Liver (tissue), 3 donors: ENCODE results near the gene KCTD19.
"Not testable (repeated sequence)": the region's sequence is repeated elsewhere in the genome, so short reads cannot be mapped to it uniquely, and the experiment has no call there.

Source experiments
- GABPA ChIP-seq, 2 donors: IDR thresholded peaks in 1 of 2; conservative IDR thresholded peaks in 1 of 2; 2 replicates each; pipeline ENCODE4 v1.6.1; 2016; ENCODE audit warnings: antibody characterized with exemption in 2 of 2, mild to moderate bottlenecking in 1 of 2, moderate library complexity in 1 of 2
- HNF4G ChIP-seq: IDR thresholded peaks from 2 replicates; pipeline ENCODE4 v1.6.1; 2016; ENCODE audit warnings: antibody characterized with exemption
- JUND ChIP-seq, 2 donors: IDR thresholded peaks; 2 replicates each; pipeline ENCODE4 v1.6.1; 2016; ENCODE audit warnings: antibody characterized with exemption in 2 of 2
- TAF1 ChIP-seq: conservative IDR thresholded peaks from 2 replicates; pipeline ENCODE4 v1.6.1; 2016; ENCODE audit warnings: antibody characterized with exemption, mild to moderate bottlenecking
- YY1 ChIP-seq: IDR thresholded peaks from 2 replicates; pipeline ENCODE4 v1.6.1; 2016; ENCODE audit warnings: antibody characterized with exemption, mild to moderate bottlenecking
- TF ChIP-seq, protein P1 (sequence below): fragments of 150-350 bp; IDR thresholded peaks from 2 replicates; pipeline ENCODE4 v1.5.1; 2017; ENCODE audit warnings: improper control_type of control experiment, low read depth, low read length; ENCODE audit not compliant: missing input control
- donor health status: healthy.
- donor health status: healthy.

DNA sequence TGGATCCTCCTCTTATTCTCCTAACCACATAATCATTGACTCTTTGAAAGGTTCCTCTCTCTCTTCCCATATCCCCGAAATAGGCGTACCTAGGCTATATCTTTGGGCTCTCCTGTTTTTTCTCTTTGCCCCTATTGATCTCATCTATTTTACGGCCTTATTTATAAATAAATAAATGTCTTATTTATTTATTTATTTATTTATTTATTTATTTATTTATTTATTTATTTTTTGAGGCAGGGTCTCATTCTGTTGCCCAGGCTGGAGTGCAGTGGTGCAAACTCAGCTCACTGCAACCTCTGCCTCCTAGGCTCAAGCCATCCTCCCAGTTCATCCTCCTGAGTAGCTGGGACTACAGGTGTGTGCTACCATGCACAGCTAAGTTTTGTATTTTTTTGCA is 25.9 kb upstream of the KCTD19 start:
- TF ChIP-seq, protein P1, sequence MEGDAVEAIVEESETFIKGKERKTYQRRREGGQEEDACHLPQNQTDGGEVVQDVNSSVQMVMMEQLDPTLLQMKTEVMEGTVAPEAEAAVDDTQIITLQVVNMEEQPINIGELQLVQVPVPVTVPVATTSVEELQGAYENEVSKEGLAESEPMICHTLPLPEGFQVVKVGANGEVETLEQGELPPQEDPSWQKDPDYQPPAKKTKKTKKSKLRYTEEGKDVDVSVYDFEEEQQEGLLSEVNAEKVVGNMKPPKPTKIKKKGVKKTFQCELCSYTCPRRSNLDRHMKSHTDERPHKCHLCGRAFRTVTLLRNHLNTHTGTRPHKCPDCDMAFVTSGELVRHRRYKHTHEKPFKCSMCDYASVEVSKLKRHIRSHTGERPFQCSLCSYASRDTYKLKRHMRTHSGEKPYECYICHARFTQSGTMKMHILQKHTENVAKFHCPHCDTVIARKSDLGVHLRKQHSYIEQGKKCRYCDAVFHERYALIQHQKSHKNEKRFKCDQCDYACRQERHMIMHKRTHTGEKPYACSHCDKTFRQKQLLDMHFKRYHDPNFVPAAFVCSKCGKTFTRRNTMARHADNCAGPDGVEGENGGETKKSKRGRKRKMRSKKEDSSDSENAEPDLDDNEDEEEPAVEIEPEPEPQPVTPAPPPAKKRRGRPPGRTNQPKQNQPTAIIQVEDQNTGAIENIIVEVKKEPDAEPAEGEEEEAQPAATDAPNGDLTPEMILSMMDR = not testable (repeated sequence)
- TF ChIP-seq JUND (IDR thresholded peaks at IDR 0.05); YY1; GABPA (IDR thresholded peaks at IDR 0.05 in 1 of 2, conservative IDR thresholded peaks at IDR 0.05 in 1 of 2); HNF4G; TAF1: not testable (repeated sequence)
